ENCODE results near the gene STARD4. TPM values are rescaled to one million over a fixed set of nuclear protein-coding genes. Genes with fewer than 3 reads are reported as not detected.

Gene STARD4
- total RNA-seq, 4 donors from 2014 or later: 8.6 to 35.6 (median 18.9) TPM

- H3K27me3 ChIP-seq: no peaks in the 10 kb centered on the region
- no peak overlapping the region for H3K4me3 ChIP-seq
- no peak for DNase-seq
- no peak for TF ChIP-seq POLR2A (IDR thresholded peaks at IDR 0.05)
- no peak for TF ChIP-seq CTCF (IDR thresholded peaks at IDR 0.05)
- intact Hi-C loops (cut with DNase I): no loop called here
- WGBS, 2 donors: 73 to 76% methylated on average over 1 of the region's 1 CpG
- no peaks in the 10 kb centered on the region for H3K36me3 ChIP-seq
- no peaks in the 10 kb centered on the region for H3K9me3 ChIP-seq
- no peak overlapping the region for H3K27ac ChIP-seq
- no peaks in the 10 kb centered on the region for H3K4me1 ChIP-seq
These were observed 65.2 kb downstream of the STARD4 start for GRCh38 chr5:111447099-111447498.

Other genes starting within 250 kb of the STARD4 start
- 10 to 100 TPM in 1 of 4 donors, 1 to 10 TPM in 3; 4.6 to 14.2 (median 7.4) TPM for gene NREP, start 244.7 kb upstream of the STARD4 start, total RNA-seq

Measured in esophagus squamous epithelium (tissue), 5 donors.